Right ventricle myocardium inferior (tissue), 1 donor: ENCODE results near the gene CINP. TPM values are rescaled to one million over a fixed set of nuclear protein-coding genes. Genes with fewer than 3 reads are reported as not detected.
"Not testable (repeated sequence)": the region's sequence is repeated elsewhere in the genome, so short reads cannot be mapped to it uniquely, and the experiment has no call there.

Experiments
- ATAC-seq: fragments of 200-7000 bp; cut with Tn5 transposase; one replicate; pipeline ENCODE4 v1.9.1; 2020; ENCODE audit warnings: mild to moderate bottlenecking, moderate library complexity
- DNase-seq: peaks from one replicate; pipeline ENCODE4 v3.0.0; 2021; ENCODE audit errors: missing footprints
- intact Hi-C: fragments of 100-400 bp; cut with DNase I; formaldehyde crosslinking; loops from one replicate; pipeline ENCODE4 v1.11.0; 2022
- total RNA-seq: library from RNA; stranded (reverse); fragmentation: NEBNext Ultra II Directional; extraction: Animal tissue kit (Norgen Biotek cat#: 25700); gene quantifications from one replicate; pipeline ENCODE4 v1.2.1, GENCODE V29; 2021
- donor health status: DM: no; HTN: yes; CAD: no; lungs with severe emphysema.

CINP gene
- total RNA-seq, 1 donor from 2014 or later = 31.1 TPM

DNA sequence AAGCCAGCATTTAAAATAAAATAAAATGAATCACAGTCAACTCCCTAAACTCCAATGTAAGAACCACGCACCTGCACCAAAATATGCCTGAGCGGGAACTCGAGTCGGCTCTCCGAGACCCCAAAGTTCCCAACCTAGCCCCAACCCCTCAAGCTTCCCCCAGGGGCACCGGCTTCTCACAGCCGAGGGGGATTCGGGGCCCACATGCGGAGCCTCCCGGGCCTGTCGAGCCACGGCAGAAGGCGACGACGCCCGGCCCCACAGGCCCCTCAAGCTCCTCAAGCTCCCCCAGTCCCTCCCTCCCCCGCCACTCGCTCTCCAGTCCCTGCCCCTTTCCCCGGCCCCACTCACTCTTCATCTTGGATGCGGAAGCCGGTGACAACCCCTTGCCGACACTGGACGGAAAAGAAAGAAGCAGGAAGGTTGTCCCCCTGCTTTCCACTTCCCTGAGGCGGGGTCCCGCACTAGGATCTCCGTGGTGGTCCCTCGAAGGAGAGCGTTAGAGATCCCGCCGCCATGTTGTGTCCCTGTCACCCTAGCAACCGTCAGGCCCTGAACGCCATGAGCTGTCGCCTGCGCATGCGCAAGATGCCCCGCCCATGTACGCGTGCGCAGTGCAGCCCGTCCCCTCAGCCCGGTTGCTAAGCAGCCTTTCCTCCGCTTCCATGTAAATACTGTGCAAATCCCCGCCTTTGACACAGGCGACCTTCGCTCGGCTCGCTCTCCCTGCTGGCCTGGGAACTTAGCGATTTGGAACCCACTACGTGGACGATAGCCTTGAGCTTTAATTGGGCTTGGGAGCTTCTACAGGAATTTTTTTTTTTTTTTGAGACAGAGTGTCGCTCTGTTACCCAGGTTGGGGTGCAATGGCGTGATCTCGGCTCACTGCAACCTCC, 57.8 kb downstream of the CINP start, which contains the start of gene MOK:
MOK (minus strand) TSS at position 554 of the 896 bp plus-strand sequence; CDS start at position 358, 196 bp downstream.
- intact Hi-C loops = loop anchor here (5.0 kb wide), 2 partner anchors 38 to 53 kb away; no protein-coding TSS in a partner anchor
- ATAC-seq (peak; percentile 97), DNase-seq (peak; percentile 96)

DNA sequence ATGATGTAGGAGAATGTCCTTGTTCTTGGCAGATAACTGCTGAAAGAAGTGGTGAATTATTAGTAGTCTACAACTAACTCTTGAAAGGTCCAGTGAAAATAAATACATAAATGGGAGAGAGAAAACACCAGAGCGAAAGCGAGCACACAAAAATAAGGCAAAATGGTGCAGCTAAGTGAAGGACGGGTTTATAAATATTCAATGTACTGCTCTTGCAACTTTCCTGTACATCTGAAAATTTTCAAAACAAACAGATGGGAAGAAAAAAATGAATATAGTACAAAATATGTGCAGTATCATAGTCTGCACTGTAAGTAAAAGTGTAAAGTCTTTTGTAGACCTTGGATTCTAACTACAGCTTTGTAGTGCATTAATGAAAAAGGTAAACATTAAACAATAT, 59.0 kb downstream of the CINP start:
- DNase-seq (no peak), ATAC-seq (no peak)
- intact Hi-C loops = loop anchor here (5.0 kb wide), 2 partner anchors 36 to 51 kb away; no protein-coding TSS in a partner anchor

DNA sequence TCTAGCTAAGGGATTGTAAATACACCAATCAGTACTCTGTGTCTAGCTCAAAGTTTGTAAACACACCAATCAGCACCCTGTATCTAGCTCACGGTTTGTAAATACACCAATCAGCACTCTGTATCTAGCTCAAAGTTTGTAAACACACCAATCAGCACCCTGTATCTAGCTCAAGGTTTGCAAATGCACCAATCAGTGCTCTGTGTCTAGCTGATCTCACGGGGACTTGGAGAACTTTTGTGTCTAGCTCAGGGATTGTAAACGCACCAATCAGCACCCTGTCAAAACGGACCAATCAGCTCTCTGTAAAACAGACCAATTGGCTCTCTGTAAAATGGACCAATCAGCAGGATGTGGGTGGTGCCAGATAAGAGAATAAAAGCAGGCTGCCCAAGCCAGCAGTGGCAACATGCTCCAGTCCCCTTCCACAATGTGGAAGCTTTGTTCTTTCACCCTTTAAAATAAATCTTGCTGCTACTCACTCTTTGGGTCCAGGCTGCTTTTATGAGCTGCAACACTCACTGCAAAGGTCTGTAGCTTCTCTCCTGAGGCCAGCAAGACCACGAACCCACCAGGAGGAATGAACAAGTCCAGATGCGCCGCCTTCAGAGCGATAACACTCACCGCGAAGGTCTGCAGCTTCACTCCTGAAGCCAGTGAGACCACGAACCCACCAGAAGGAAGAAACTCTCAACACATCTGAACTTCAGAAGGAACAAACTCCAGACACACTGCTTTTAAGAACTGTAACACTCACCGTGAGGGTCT, 64.2 kb downstream of the CINP start:
- intact Hi-C loops, DNase-seq, ATAC-seq: not testable (repeated sequence)

Other genes starting within 250 kb of the CINP start
- 20.5 TPM for gene WDR20, start 223.0 kb downstream of the CINP start, total RNA-seq
- 9.4 TPM for gene MOK, start 57.7 kb downstream of the CINP start, total RNA-seq
- 7.6 TPM for gene ZNF839, start 43.1 kb downstream of the CINP start, total RNA-seq
- gene TECPR2, start 51 bp upstream of the CINP start, total RNA-seq = 19.4 TPM
- gene ANKRD9, start 146.9 kb upstream of the CINP start, total RNA-seq = 148 TPM
- 11.9 TPM for gene RCOR1, start 229.8 kb upstream of the CINP start, total RNA-seq